ENCODE results near the gene C1orf115. TPM values are rescaled to one million over a fixed set of nuclear protein-coding genes. Genes with fewer than 3 reads are reported as not detected.

Gene C1orf115, protein sequence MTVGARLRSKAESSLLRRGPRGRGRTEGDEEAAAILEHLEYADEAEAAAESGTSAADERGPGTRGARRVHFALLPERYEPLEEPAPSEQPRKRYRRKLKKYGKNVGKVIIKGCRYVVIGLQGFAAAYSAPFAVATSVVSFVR
- 2.5 and 4.2 TPM in 2 replicates for total RNA-seq

DNA sequence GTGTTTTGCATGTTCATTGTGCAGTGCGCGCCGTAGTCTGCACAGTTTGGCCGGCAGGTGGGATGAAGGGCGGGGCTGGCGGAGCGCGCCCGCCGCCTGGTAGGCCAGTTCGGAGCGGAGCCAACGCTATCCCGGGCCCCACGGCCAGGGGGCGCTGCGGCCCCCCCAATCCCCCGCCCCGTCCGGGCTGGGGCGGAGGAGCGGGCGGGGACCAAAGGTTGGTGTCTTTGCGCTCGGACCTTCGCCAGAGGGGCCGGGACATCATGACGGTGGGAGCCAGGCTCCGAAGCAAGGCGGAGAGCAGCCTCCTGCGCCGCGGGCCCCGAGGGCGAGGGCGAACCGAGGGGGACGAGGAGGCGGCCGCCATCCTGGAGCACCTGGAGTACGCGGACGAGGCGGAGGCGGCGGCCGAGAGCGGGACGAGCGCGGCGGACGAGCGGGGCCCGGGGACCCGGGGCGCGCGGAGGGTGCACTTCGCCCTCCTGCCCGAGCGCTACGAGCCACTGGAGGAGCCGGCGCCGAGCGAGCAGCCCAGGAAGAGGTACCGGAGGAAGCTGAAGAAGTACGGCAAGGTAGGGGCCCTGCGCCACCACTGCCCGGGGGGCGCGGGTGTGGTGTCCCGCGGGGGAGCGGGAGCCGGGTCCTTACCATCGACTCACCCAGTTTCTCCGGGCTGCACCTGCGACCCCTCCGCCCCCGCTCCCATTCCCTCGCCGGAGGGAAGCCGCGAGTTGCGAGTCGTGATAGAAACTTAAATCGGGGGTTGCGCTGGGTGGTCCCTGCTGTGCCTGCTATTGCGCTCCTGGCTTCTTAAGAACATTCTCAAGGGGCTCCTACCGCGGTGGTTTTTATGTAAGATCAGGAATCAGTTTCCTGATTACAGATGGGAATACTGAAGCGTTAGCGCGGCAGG, at the start of gene C1orf115:
TSS of gene C1orf115 (plus strand) at position 224 of the 913 bp plus-strand sequence. CDS start at position 264, 40 bp downstream.

DNA sequence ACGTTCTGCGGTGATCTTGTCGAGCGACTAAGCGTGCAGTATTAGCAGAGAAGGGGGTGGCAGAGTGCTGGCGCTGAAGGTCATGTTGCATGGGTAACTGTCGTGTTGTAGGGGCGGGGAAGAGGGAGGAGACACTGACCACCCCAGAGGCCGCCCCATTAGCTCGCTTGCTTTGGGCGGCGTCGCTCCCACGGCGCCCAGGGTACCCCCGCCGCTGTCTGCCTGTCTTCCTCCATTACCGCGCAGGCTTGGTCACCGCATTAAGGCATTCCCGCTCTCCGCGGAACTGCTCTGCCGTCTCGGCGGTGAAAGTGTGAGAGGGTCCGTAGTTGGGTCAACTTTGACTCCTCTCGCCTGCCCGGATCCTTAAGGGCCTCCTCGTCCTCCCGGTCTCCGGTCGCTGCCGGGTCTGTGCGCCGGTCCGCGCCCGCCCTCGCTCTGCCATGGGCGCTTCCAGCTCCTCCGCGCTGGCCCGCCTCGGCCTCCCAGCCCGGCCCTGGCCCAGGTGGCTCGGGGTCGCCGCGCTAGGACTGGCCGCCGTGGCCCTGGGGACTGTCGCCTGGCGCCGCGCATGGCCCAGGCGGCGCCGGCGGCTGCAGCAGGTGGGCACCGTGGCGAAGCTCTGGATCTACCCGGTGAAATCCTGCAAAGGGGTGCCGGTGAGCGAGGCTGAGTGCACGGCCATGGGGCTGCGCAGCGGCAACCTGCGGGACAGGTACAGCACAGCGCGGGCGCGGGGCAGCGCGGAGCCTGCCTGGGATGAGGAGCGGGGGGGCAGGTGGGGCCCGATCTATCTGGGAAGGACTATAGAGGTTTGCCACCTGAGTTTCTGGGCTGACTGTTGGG, 58.1 kb downstream of the C1orf115 start, which contains the start of gene MTARC2:
TSS of gene MTARC2 (plus strand) at position 234 of the 846 bp plus-strand sequence. CDS start at position 444, 210 bp downstream.

Other genes starting within 250 kb of the C1orf115 start
- 1.7 and 1.9 TPM in 2 replicates for gene MARK1, start 162.2 kb upstream of the C1orf115 start, total RNA-seq
- 1.5 and 2.7 TPM in 2 replicates for gene MTARC2, start 58.0 kb downstream of the C1orf115 start, total RNA-seq
- gene MTARC1, start 96.5 kb downstream of the C1orf115 start, total RNA-seq: 2.1 and 2.6 TPM in 2 replicates
- 8.6 and 17.9 TPM in 2 replicates for gene HLX, start 189.1 kb downstream of the C1orf115 start, total RNA-seq

Data from uterine smooth muscle cell (primary cell).